GM21526 (cell line): ENCODE data around the gene SLX9.

Experiments used
- ATAC-seq: cut with Tn5 transposase; IDR thresholded peaks from one replicate; pipeline ENCODE4 v1.9.1; 2021; ENCODE audit warnings: moderate library complexity; ENCODE audit not compliant: unreplicated experiment, low FRiP score

SLX9 gene

GRCh38 chr21:44957047-44957831, 17.4 kb downstream of the SLX9 start:
- ATAC-seq, result no peak

- ATAC-seq, result no peak
Observed at GRCh38 chr21:44957901-44958451, 18.1 kb downstream of the SLX9 start.

GRCh38 chr21:44958471-44959191, 18.8 kb downstream of the SLX9 start:
- no peak for ATAC-seq

GRCh38 chr21:44959376-44960091, 19.7 kb downstream of the SLX9 start:
- no peak for ATAC-seq

- ATAC-seq, result no peak
Observed at GRCh38 chr21:44960141-44961092, 20.6 kb downstream of the SLX9 start.

- no peak for ATAC-seq
Observed at GRCh38 chr21:44962403-44962966, 22.7 kb downstream of the SLX9 start.

GRCh38 chr21:44964381-44964780, 24.6 kb downstream of the SLX9 start:
- ATAC-seq, result no peak

GRCh38 chr21:44965251-44966022, 25.6 kb downstream of the SLX9 start:
- ATAC-seq, result no peak

GRCh38 chr21:44966135-44967081, 26.6 kb downstream of the SLX9 start:
- ATAC-seq, result no peak

- no peak for ATAC-seq
Observed at GRCh38 chr21:44967082-44968047, 27.5 kb downstream of the SLX9 start.

- ATAC-seq, result no peak
Observed at GRCh38 chr21:44969066-44969670, 29.3 kb downstream of the SLX9 start.

- ATAC-seq, result no peak
Observed at GRCh38 chr21:44969931-44970755, 30.3 kb downstream of the SLX9 start.

GRCh38 chr21:44970766-44971671, 31.2 kb downstream of the SLX9 start:
- ATAC-seq, result no peak

- ATAC-seq, result no peak
Observed at GRCh38 chr21:44971672-44971995, 31.8 kb downstream of the SLX9 start.
